Skeletal muscle satellite cell (primary cell): Measurements from ENCODE around the gene SH3RF1.
A peak's percentile ranks its signal among the peaks of the same experiment; 100 is the strongest.

Source experiments
- H3K27me3 ChIP-seq: 2 replicates; pipeline ENCODE4 v1.7.0; 2013; ENCODE audit warnings: low read length; ENCODE audit not compliant: control insufficient read depth, insufficient read depth
- H3K36me3 ChIP-seq: 2 replicates; pipeline ENCODE4 v1.7.0; 2013; ENCODE audit warnings: mild to moderate bottlenecking, control low read depth, low read length; ENCODE audit not compliant: insufficient read depth
- H3K4me1 ChIP-seq: 2 replicates; pipeline ENCODE4 v1.7.0; 2013; ENCODE audit warnings: low read length; ENCODE audit not compliant: control insufficient read depth, insufficient read depth
- H3K4me2 ChIP-seq: 2 replicates; pipeline ENCODE4 v1.7.0; 2013; ENCODE audit warnings: mild to moderate bottlenecking, low read length
- H3K4me3 ChIP-seq: 2 replicates; pipeline ENCODE4 v1.7.0; 2013; ENCODE audit warnings: low read length
- H3K9ac ChIP-seq: 2 replicates; pipeline ENCODE4 v1.7.0; 2013; ENCODE audit warnings: mild to moderate bottlenecking, low read depth, low read length, moderate library complexity
- H3K9me3 ChIP-seq: replicated peaks from 2 replicates; pipeline ENCODE4 v1.7.0; 2013; ENCODE audit warnings: mild to moderate bottlenecking, control low read depth, low read length

Gene SH3RF1

DNA sequence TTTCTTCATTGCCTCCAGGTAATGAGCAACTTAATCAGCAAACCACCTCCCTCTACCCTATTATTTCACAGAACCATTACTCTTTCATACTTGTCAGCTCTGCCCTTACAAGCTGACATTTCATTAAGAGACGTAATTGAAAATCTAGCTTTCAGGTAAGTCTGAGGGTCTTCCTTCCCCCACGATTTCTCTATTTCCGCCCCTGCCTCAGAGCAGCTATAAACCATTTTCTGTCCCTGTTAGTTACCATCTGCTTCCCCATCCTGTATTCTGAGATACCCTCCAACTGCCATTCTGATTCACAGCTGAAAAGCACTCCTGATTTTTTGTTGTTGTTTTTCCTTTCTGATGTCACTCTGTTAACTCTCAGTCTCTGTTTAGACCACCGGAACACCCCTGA is 37.1 kb downstream of the SH3RF1 start:
- no peak overlapping the region for H3K9ac ChIP-seq
- no peaks in the 10 kb centered on the region for H3K27me3 ChIP-seq
- H3K4me1 ChIP-seq, result peaks cover 55% of the 10 kb centered on the region
- H3K4me3 ChIP-seq, result no peak overlapping the region
- H3K36me3 ChIP-seq, result peaks cover 14% of the 10 kb centered on the region
- no peak overlapping the region for H3K4me2 ChIP-seq
- no peaks in the 10 kb centered on the region for H3K9me3 ChIP-seq

DNA sequence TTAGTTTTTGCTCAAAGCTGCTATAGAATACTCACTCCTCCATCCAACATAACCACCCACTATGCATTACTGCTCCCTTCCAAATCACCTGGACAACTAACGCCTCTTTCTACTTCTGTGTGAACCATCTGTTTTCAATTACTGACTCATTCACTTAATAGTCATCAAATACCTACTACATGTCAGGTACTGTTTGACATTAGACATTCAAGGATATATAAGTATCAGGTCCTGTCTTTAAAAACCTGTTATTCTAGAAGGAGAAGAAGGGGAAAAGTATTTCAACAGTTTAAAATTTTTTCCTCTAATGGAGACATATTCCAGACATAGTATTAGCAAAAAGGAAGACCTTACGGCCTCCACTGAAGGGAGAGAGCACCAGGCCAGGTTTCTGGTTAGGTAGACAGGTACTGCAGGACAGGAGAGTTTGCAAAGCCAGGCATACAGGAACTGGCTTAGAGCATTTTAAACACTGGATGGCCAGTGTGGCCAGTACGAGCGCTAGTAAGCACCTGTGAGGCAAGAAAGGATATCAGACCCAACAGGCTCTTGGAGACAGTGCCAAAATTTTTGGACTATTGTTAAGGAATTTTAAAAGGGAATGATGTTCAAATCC is 39.0 kb downstream of the SH3RF1 start:
- H3K27me3 ChIP-seq, result no peaks in the 10 kb centered on the region
- H3K4me3 ChIP-seq, result no peak overlapping the region

DNA sequence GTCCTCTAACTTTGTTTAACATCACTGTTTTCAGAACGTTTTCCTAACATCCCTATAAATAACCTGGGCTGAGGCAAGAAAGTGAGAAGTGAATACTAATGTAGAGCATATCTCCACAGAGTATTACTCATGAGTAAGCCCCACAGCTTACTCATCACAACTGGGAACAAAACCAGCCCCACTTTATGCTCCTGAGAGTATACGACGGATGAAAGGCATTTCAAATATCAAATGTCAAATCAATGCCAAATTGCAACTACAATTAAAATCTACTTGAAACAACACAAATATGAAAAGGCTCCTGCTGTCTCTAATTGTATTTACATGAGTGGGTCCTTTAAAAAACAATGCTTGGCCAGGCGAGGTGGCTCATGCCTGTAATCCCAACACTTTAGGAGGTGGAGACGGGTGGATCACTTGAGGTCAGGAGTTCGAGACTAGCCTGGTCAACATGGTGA is 41.2 kb downstream of the SH3RF1 start:
- Histone ChIP-seq H3K27me3 (no peaks in the 10 kb centered on the region), H3K4me3 (no peak overlapping the region), H3K4me2 (peak overlapping the region; percentile 62), H3K36me3 (peaks cover 11% of the 10 kb centered on the region), H3K9ac (peak overlapping the region; percentile 56), H3K4me1 (peaks cover 47% of the 10 kb centered on the region), H3K9me3 (no peaks in the 10 kb centered on the region)

More for the DNA sequence above, 39.0 kb downstream of the SH3RF1 start:
- Histone ChIP-seq H3K36me3 (peaks cover 18% of the 10 kb centered on the region), H3K9ac (no peak overlapping the region), H3K4me1 (peaks cover 43% of the 10 kb centered on the region), H3K9me3 (no peaks in the 10 kb centered on the region), H3K4me2 (no peak overlapping the region)

DNA sequence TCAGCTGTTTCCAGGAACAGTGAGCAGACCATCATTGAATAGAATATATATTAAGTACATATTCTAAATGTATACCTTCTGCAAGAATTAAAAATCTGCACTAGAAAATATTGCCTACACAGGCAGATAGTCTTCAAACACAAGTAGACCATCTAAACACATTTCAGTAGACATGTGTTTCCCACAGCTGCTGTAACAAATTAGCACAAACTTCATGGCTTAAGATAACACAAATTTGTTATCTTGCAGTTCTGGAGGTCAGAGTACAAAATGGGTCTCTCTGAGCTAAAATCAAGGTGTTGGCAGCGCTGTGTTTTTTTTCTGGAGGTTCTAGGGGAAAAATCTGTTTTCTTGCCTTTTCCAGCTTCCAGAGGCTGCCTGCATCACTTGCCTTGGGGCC is 42.7 kb downstream of the SH3RF1 start:
- no peak overlapping the region for H3K4me2 ChIP-seq
- no peak overlapping the region for H3K4me3 ChIP-seq
- peaks cover 11% of the 10 kb centered on the region for H3K36me3 ChIP-seq
- peaks cover 52% of the 10 kb centered on the region for H3K4me1 ChIP-seq
- H3K9me3 ChIP-seq, result no peaks in the 10 kb centered on the region
- no peak overlapping the region for H3K9ac ChIP-seq
- H3K27me3 ChIP-seq, result no peaks in the 10 kb centered on the region

DNA sequence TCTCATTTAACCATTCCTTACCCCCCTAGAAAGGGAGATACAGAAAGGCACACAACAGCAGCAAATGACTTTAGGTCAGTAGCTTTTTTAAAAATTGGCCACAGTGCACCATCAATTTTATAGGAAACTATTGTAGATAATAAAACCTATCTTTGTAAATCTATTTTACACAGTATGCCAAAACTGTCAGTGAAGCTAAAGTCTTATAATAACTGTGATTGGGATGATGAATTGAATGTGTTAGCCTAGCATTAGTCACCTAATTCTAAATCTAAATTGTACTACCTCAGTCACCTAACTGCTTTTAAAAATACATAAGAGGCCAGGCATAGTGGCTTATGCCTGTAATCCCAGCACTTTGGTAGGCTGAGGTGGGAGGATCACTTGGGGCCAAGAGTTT is 44.2 kb downstream of the SH3RF1 start:
- H3K9me3 ChIP-seq, result no peaks in the 10 kb centered on the region
- no peak overlapping the region for H3K4me3 ChIP-seq
- no peak overlapping the region for H3K9ac ChIP-seq
- H3K27me3 ChIP-seq, result no peaks in the 10 kb centered on the region
- H3K36me3 ChIP-seq, result peaks cover 8% of the 10 kb centered on the region
- peak overlapping the region; percentile 54 for H3K4me2 ChIP-seq
- H3K4me1 ChIP-seq, result peaks cover 57% of the 10 kb centered on the region

DNA sequence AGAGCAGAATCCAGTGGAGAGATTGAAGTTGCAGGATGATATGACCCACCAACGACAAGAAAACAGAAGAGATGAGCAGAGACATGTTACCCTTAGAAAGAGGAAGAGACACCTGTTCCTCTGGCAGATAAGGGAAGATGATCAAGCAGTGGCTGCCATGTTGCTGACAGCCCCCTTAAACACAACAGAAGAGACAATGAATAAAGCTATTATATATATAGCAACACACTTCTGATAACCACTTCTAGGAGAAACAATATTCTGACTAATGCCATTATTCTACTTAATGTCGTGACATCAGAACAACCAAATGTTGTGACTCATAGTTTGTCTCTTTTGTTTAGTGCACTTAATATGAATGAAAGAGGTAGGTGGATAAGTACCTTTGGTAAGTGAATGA is 44.9 kb downstream of the SH3RF1 start:
- H3K4me1 ChIP-seq, result peaks cover 57% of the 10 kb centered on the region

DNA sequence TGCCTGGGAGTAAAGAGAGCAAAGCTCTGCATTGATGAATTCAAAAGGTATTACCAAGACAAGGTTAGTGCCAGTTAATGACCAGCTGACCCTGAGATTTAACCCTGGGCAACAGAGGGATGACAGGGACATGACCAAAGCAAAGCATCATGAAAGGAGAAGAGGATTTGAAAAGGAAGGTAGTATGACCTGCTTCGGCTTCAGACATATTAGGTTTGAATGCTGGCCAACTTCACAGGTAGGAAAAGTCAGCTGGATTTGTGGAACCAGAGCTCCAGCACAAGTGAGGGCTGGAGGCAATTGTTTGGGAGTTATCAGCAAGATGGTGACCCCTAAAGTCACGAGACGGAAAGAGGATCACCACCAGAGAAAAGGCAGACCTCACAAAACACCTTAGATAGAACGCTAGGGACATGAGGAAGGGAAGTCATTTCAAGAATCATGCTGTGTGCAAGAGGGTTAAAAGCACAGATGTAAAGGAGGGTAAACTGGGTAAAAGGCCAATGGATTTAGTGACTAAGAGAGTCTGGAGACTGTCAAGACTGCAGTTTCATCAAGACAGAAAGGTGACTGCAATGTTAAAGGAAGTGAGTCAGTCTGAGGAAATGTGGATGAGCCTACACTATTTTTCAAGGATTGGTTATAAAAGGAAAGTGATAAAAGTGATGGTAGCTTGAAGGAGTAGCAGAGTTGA is 45.6 kb downstream of the SH3RF1 start:
- H3K9ac ChIP-seq, result peak overlapping the region; percentile 9
- H3K4me1 ChIP-seq, result peaks cover 60% of the 10 kb centered on the region
- peak overlapping the region; percentile 37 for H3K4me3 ChIP-seq

More for the DNA sequence above, 44.9 kb downstream of the SH3RF1 start:
- H3K9ac ChIP-seq, result no peak overlapping the region
- H3K36me3 ChIP-seq, result peaks cover 8% of the 10 kb centered on the region
- no peaks in the 10 kb centered on the region for H3K9me3 ChIP-seq
- peak overlapping the region; percentile 54 for H3K4me2 ChIP-seq
- H3K4me3 ChIP-seq, result peak overlapping the region; percentile 6
- no peaks in the 10 kb centered on the region for H3K27me3 ChIP-seq

DNA sequence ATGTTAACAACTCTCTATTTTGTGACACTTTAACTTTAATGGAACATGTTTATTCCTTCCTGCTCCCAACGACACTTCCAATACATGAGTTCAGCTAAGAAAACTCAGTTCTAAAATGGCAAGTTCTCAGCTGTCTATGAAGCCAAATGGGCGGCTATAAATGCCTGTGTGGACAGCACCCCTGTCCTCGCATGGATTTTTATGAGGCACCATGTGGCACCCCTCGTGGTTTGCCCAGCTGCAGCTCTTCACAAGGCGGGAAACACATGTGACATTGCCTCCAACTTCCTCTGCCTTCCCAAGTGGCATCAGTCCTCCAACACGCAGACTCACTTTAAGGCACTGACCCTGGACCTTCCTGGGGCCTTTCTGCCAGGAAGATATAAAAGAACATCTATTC is 48.0 kb downstream of the SH3RF1 start:
- no peaks in the 10 kb centered on the region for H3K9me3 ChIP-seq
- no peak overlapping the region for H3K4me3 ChIP-seq
- H3K27me3 ChIP-seq, result no peaks in the 10 kb centered on the region
- H3K36me3 ChIP-seq, result no peaks in the 10 kb centered on the region
- H3K4me2 ChIP-seq, result no peak overlapping the region
- H3K4me1 ChIP-seq, result peaks cover 59% of the 10 kb centered on the region
- H3K9ac ChIP-seq, result no peak overlapping the region

More for the DNA sequence above, 45.6 kb downstream of the SH3RF1 start:
- H3K27me3 ChIP-seq, result no peaks in the 10 kb centered on the region
- no peaks in the 10 kb centered on the region for H3K9me3 ChIP-seq
- peak overlapping the region; percentile 54 for H3K4me2 ChIP-seq
- peaks cover 8% of the 10 kb centered on the region for H3K36me3 ChIP-seq

DNA sequence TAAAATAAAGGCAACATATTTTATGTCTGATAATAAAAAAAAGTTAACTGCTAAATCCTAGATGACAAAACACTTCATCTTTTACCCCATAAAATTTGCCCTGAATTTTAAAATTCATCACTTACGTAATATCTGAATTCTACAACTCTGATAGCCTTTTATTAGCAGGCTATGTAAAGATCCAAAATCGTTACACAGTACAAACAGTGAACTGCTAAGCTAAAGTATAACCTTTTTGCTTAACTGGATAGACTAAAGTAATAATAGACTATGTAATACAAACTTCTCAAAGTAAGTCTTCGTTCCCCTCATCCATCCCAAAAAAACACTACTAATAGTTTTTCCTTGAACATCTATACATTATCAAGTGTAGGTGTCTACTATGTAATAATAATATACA is 49.1 kb downstream of the SH3RF1 start:
- Histone ChIP-seq H3K4me1 (peaks cover 55% of the 10 kb centered on the region), H3K27me3 (no peaks in the 10 kb centered on the region)

DNA sequence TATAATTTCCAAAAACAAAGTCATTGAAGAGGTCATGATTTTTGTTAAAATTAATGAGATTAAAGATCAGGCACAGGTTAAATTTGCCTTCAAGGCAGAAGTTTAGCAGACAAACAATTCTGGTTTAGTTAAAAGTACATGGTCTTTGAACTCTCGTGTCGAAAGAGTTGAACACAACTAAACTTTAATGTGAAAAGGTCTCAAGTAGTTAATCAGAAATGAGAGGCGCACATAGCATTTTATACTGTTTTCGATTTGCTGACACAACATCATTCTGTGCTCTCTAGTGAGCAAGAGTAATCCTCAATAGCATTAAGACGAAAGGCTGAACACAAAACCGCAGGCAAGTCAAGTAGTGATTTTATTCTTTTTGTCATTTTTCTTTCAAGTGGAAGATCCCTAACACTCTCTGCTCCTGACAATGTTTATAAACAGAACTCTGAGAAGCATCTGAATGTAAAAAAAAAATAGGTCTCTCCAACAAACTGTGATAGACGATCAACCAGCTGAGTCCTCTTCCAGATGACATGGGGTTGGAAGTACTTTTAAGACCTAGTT is 49.8 kb downstream of the SH3RF1 start:
- Histone ChIP-seq H3K4me2 (no peak overlapping the region), H3K4me3 (no peak overlapping the region), H3K27me3 (no peaks in the 10 kb centered on the region), H3K9me3 (no peaks in the 10 kb centered on the region), H3K9ac (no peak overlapping the region), H3K36me3 (no peaks in the 10 kb centered on the region), H3K4me1 (peaks cover 48% of the 10 kb centered on the region)

More for the DNA sequence above, 49.1 kb downstream of the SH3RF1 start:
- H3K9me3 ChIP-seq, result no peaks in the 10 kb centered on the region
- no peak overlapping the region for H3K9ac ChIP-seq
- H3K4me3 ChIP-seq, result no peak overlapping the region
- no peak overlapping the region for H3K4me2 ChIP-seq
- no peaks in the 10 kb centered on the region for H3K36me3 ChIP-seq

DNA sequence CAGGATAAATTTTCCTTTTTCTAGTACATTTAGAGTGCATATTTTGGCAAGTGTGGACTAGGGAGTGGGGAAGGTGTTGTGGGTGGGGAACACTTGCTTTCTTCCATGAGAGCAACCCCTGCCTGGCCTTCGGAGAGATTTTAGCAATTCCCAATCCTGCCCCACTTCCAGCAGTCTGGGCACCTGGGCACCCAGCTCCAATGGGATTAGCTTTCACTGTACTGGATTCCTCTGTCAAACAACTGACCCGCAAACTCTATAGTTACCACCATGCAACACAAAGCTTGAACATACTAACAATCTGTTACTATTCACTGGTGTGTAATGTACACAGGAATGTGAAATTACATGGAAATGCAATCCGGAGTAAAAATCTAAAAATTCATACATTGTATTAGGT is 50.3 kb downstream of the SH3RF1 start:
- H3K4me1 ChIP-seq, result peaks cover 44% of the 10 kb centered on the region
- H3K27me3 ChIP-seq, result no peaks in the 10 kb centered on the region
- H3K4me3 ChIP-seq, result no peak overlapping the region
- H3K36me3 ChIP-seq, result no peaks in the 10 kb centered on the region
- H3K9me3 ChIP-seq, result no peaks in the 10 kb centered on the region
- no peak overlapping the region for H3K9ac ChIP-seq
- peak overlapping the region; percentile 63 for H3K4me2 ChIP-seq
